IMR-90 (cell line): ENCODE results near the gene KLF18. TPM values are rescaled to one million over a fixed set of nuclear protein-coding genes. Genes with fewer than 3 reads are reported as not detected.

Experiments used
- ATAC-seq: fragments of 200-7000 bp; cut with Tn5 transposase; 2 replicates; pipeline ENCODE4 v1.9.1; 2020; ENCODE audit warnings: low read depth, mild to moderate bottlenecking, moderate library complexity
- BruUV-seq: library from RNA; stranded (reverse); fragments of 400-500 nt; replicated peaks from 2 replicates; lab custom pipeline; 2021; lab: Mats Ljungman, UMichigan
- CTCF ChIA-PET: fragments of 300-600 bp; formaldehyde crosslinking; extraction: SDS; loops from one replicate; lab custom pipeline; 2021; ENCODE audit warnings: antibody characterized with exemption; lab: Yijun Ruan, JAX
- POLR2A ChIA-PET: fragments of 300-600 bp; sonication (Branson Sonifier 250); formaldehyde crosslinking; loops from one replicate; lab custom pipeline; 2022; ENCODE audit warnings: antibody characterized with exemption; ENCODE audit not compliant: unreplicated experiment; lab: Charles Lee
- DNase-seq: peaks from one replicate; pipeline ENCODE4 v3.0.0; 2013
- H2AFZ ChIP-seq: replicated peaks from 2 replicates; pipeline ENCODE3; 2013; ENCODE audit warnings: low read length, mild to moderate bottlenecking; ENCODE audit not compliant: poor library complexity
- H2AK5ac ChIP-seq: 2 replicates; pipeline ENCODE4 v1.6.1; 2013; ENCODE audit warnings: low read depth, low read length, inconsistent platforms
- H2AK9ac ChIP-seq: replicated peaks from 2 replicates; pipeline ENCODE3; 2013; ENCODE audit warnings: mild to moderate bottlenecking, low read depth, low read length, moderate library complexity; ENCODE audit not compliant: poor library complexity
- H2BK120ac ChIP-seq: 2 replicates; pipeline ENCODE4 v1.6.1; 2013; ENCODE audit warnings: low read depth, low read length, inconsistent platforms
- H2BK15ac ChIP-seq: 3 replicates; pipeline ENCODE4 v1.6.1; 2013; ENCODE audit warnings: low read depth, low read length, inconsistent platforms
- H2BK20ac ChIP-seq: 2 replicates; pipeline ENCODE4 v1.6.1; 2013; ENCODE audit warnings: low read depth, mild to moderate bottlenecking, inconsistent platforms, low read length, moderate library complexity
- H2BK5ac ChIP-seq: 2 replicates; pipeline ENCODE4 v1.6.1; 2013; ENCODE audit warnings: mild to moderate bottlenecking, low read depth, low read length, inconsistent platforms; ENCODE audit not compliant: poor library complexity, severe bottlenecking
- H3K14ac ChIP-seq: replicated peaks from 2 replicates; pipeline ENCODE4 v1.6.1; 2013; ENCODE audit warnings: low read depth, low read length, inconsistent platforms
- H3K18ac ChIP-seq: 2 replicates; pipeline ENCODE4 v1.6.1; 2013; ENCODE audit warnings: low read depth, low read length, control low read depth
- H3K23ac ChIP-seq: 2 replicates; pipeline ENCODE4 v1.6.1; 2013; ENCODE audit warnings: low read depth, low read length, inconsistent platforms
- H3K27ac ChIP-seq: 2 replicates; pipeline ENCODE4 v1.5.1; 2013; ENCODE audit warnings: mild to moderate bottlenecking, control low read depth, low read length; ENCODE audit not compliant: insufficient read depth
- H3K27me3 ChIP-seq: 2 replicates; pipeline ENCODE4 v1.6.1; 2013; ENCODE audit warnings: low read length; ENCODE audit not compliant: control insufficient read depth, insufficient read depth
- H3K36me3 ChIP-seq: 2 replicates; pipeline ENCODE4 v1.6.1; 2013; ENCODE audit warnings: low read length, mixed read lengths; ENCODE audit not compliant: control insufficient read depth, insufficient read depth
- H3K4ac ChIP-seq: 2 replicates; pipeline ENCODE4 v1.6.1; 2013; ENCODE audit warnings: low read depth, low read length, inconsistent platforms
- H3K4me1 ChIP-seq: 2 replicates; pipeline ENCODE4 v1.6.1; 2013; ENCODE audit warnings: low read length, mixed read lengths; ENCODE audit not compliant: control insufficient read depth, insufficient read depth
- H3K4me2 ChIP-seq: 2 replicates; pipeline ENCODE4 v1.6.1; 2013; ENCODE audit warnings: low read depth, mild to moderate bottlenecking, control low read depth, low read length, moderate library complexity
- H3K4me3 ChIP-seq: 2 replicates; pipeline ENCODE4 v1.5.1; 2013; ENCODE audit warnings: low read depth, mild to moderate bottlenecking, control low read depth, low read length, moderate library complexity; ENCODE audit not compliant: insufficient read depth
- H3K56ac ChIP-seq: 2 replicates; pipeline ENCODE4 v1.6.1; 2013; ENCODE audit warnings: low read length, inconsistent platforms; ENCODE audit not compliant: insufficient read depth; ENCODE audit errors: extremely low read depth
- H3K79me1 ChIP-seq, 2 experiments: 2 replicates each; pipeline ENCODE4 v1.6.1; 2013; ENCODE audit warnings: low read length in 2 of 2, inconsistent platforms in 1 of 2, low read depth in 1 of 2
- H3K9ac ChIP-seq: 2 replicates; pipeline ENCODE4 v1.6.1; 2013; ENCODE audit warnings: low read depth, low read length, control low read depth
- H3K9me1 ChIP-seq: 2 replicates; pipeline ENCODE4 v1.6.1; 2013; ENCODE audit warnings: low read length, inconsistent platforms; ENCODE audit not compliant: insufficient read depth
- H3K9me3 ChIP-seq: 2 replicates; pipeline ENCODE4 v1.6.1; 2013; ENCODE audit warnings: low read length; ENCODE audit not compliant: control insufficient read depth, insufficient read depth
- H4K20me1 ChIP-seq: 2 replicates; pipeline ENCODE4 v1.6.1; 2013; ENCODE audit warnings: low read length, inconsistent platforms; ENCODE audit not compliant: insufficient read depth
- H4K5ac ChIP-seq: 2 replicates; pipeline ENCODE4 v1.6.1; 2013; ENCODE audit warnings: mild to moderate bottlenecking, low read depth, low read length, control low read depth
- H4K8ac ChIP-seq, 2 experiments: 2 replicates each; pipeline ENCODE4 v1.6.1; 2013; ENCODE audit warnings: low read depth in 2 of 2, low read length in 2 of 2, control low read depth in 1 of 2, inconsistent platforms in 1 of 2
- H4K91ac ChIP-seq: 2 replicates; pipeline ENCODE4 v1.6.1; 2013; ENCODE audit warnings: low read depth, low read length, inconsistent platforms; ENCODE audit not compliant: insufficient read depth
- BHLHE40 ChIP-seq: fragments of 150-350 bp; IDR thresholded peaks from 2 replicates; pipeline ENCODE4 v1.6.1; 2016; ENCODE audit warnings: mild to moderate bottlenecking, low read depth, low read length
- CEBPB ChIP-seq: IDR thresholded peaks from 2 replicates; pipeline ENCODE4 v1.6.1; 2012; ENCODE audit warnings: low read depth, low read length, improper control_type of control experiment
- CHD1 ChIP-seq: IDR thresholded peaks from 2 replicates; pipeline ENCODE4 v1.6.1; 2012; ENCODE audit warnings: low read depth, low read length, improper control_type of control experiment
- FOS ChIP-seq: fragments of 150-350 bp; IDR thresholded peaks from 2 replicates; pipeline ENCODE4 v1.6.1; 2016; ENCODE audit warnings: low read depth, low read length
- MAFK ChIP-seq: IDR thresholded peaks from 2 replicates; pipeline ENCODE4 v1.6.1; 2012; ENCODE audit warnings: low read depth, low read length, improper control_type of control experiment
- MAZ ChIP-seq: IDR thresholded peaks from 2 replicates; pipeline ENCODE4 v1.6.1; 2012; ENCODE audit warnings: low read depth, mild to moderate bottlenecking, low read length, improper control_type of control experiment, moderate library complexity, borderline replicate concordance
- MXI1 ChIP-seq: IDR thresholded peaks from 2 replicates; pipeline ENCODE4 v1.6.1; 2012; ENCODE audit warnings: low read depth, mild to moderate bottlenecking, low read length, moderate library complexity, borderline replicate concordance
- NFE2L2 ChIP-seq: fragments of 150-350 bp; IDR thresholded peaks from 2 replicates; pipeline ENCODE4 v1.6.1; 2016; ENCODE audit warnings: low read depth, mild to moderate bottlenecking, low read length
- POLR2A ChIP-seq: IDR thresholded peaks from 2 replicates; pipeline ENCODE4 v1.6.1; 2012; ENCODE audit warnings: mild to moderate bottlenecking, low read depth, low read length
- RAD21 ChIP-seq: IDR thresholded peaks from 2 replicates; pipeline ENCODE4 v1.6.1; 2012; ENCODE audit warnings: low read length, improper control_type of control experiment
- RCOR1 ChIP-seq: IDR thresholded peaks from 2 replicates; pipeline ENCODE4 v1.6.1; 2012; ENCODE audit warnings: mild to moderate bottlenecking, low read length, improper control_type of control experiment; ENCODE audit not compliant: insufficient replicate concordance
- RFX5 ChIP-seq: IDR thresholded peaks from 2 replicates; pipeline ENCODE4 v1.8.0; 2012; ENCODE audit warnings: low read depth, mild to moderate bottlenecking, low read length, moderate library complexity
- SMC3 ChIP-seq: fragments of 150-350 bp; IDR thresholded peaks from 2 replicates; pipeline ENCODE4 v1.6.1; 2016; ENCODE audit warnings: low read depth, mild to moderate bottlenecking, antibody characterized with exemption, low read length, moderate library complexity
- WGBS, 2 experiments: methylation state at CpG; one replicate each; pipeline versions ENCODE4 v1.1.5 to v1.1.7; 2013; ENCODE audit warnings: missing lambda C conversion rate in 2 of 2; ENCODE audit not compliant: insufficient read length in 1 of 2; ENCODE audit errors: extremely low coverage in 2 of 2; 5-methylcytosine and 5-hydroxymethylcytosine counted together
- dilution Hi-C: fragments of 300-500 bp; cut with HindIII; formaldehyde crosslinking; loops from one replicate; pipeline ENCODE4 v1.14.3; 2018; ENCODE audit warnings: low sequenced_read_pairs; ENCODE audit not compliant: unreplicated experiment
- in situ Hi-C: fragments of 300-500 bp; cut with MboI; formaldehyde crosslinking; loops from 3 replicates; pipeline ENCODE4 v1.14.3; 2019; ENCODE audit warnings: low sequenced_read_pairs, inconsistent platforms, mixed read lengths
- intact Hi-C: fragments of 100-400 bp; cut with micrococcal nuclease; formaldehyde crosslinking; loops from 2 replicates; pipeline ENCODE4 v1.10.0; 2022
- polyA plus RNA-seq, 3 experiments: library from polyadenylated mRNA; depleted of rRNA; stranded (reverse); fragments of >200 nt; gene quantifications; 2 replicates each; pipeline ENCODE4 v1.2.3, GENCODE V29; 2012; ENCODE audit warnings: low replicate concordance in 1 of 3
- total RNA-seq: library from RNA; depleted of rRNA; stranded (reverse); fragments of >200 nt; gene quantifications from 2 replicates; pipeline ENCODE4 v1.2.3, GENCODE V29; 2012
- TF ChIP-seq, protein P1 (sequence below): fragments of 150-350 bp; IDR thresholded peaks from 2 replicates; pipeline ENCODE4 v1.6.1; 2016; ENCODE audit warnings: low read depth, mild to moderate bottlenecking, low read length, moderate library complexity, borderline replicate concordance
- TF ChIP-seq, protein P2 (sequence below): conservative IDR thresholded peaks from 2 replicates; pipeline ENCODE4 v1.5.1; 2012; ENCODE audit warnings: mild to moderate bottlenecking, low read depth, low read length, improper control_type of control experiment
- TF ChIP-seq, protein P3 (sequence below): fragments of 150-350 bp; IDR thresholded peaks from 2 replicates; pipeline ENCODE4 v1.6.1; 2017; ENCODE audit warnings: mild to moderate bottlenecking, antibody characterized with exemption, low read length, low read depth

Gene KLF18
- total and polyA plus RNA-seq, 2 of the 4 experiments (the other 2 are of a cell fraction): not detected

DNA sequence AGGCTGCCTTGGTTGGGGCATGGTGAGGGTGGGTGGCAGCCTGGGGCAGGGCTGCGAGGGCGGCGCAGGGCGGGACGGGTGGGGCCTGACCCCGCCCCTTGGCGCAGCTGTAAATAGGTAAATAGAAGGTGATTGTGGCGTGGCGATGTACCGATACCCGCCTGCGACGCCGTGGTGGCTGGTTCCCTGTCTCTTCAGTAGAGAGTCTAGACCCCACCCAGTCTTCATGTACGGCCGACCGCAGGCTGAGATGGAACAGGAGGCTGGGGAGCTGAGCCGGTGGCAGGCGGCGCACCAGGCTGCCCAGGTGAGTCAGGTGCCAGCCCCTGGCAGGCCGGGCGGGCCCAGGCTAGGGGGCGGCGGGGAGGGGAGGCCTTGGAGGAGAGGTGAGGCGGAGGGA lies 22.7 kb downstream of the KLF18 start, which contains the start of gene KLF17:
Gene KLF17 (plus strand): TSS at position 140 of the 400 bp plus-strand sequence. CDS start 87 bp downstream, at position 227.
- no peak within 1 kb of the TSS for H2AFZ ChIP-seq
- intact Hi-C loops (no loop called here), dilution Hi-C loops (no loop called here), in situ Hi-C loops (no loop called here)
- no peak within 1 kb of the TSS for H3K14ac ChIP-seq
- H2AK5ac ChIP-seq: no peak within 1 kb of the TSS
- no peak within 1 kb of the TSS for H3K27ac ChIP-seq
- no peak within 1 kb of the TSS for H3K56ac ChIP-seq
- no peaks in the 10 kb centered on the region for H3K4me1 ChIP-seq
- no peak within 1 kb of the TSS for H2AK9ac ChIP-seq
- H3K9me1 ChIP-seq: no peaks in the 10 kb centered on the region
- no peak within 1 kb of the TSS for H3K4me3 ChIP-seq
- H4K20me1 ChIP-seq: no peaks in the 10 kb centered on the region
- no peak within 1 kb of the TSS for H2BK20ac ChIP-seq
- H3K36me3 ChIP-seq: no peaks in the 10 kb centered on the region
- H2BK15ac ChIP-seq: no peak within 1 kb of the TSS
- peaks cover 11% of the 10 kb centered on the region for H3K27me3 ChIP-seq
- WGBS, 2 experiments: 97% methylated on average over 6 of the region's 25 CpGs; no CpG with 5 or more reads in 1 of the 2 experiments
- H2BK5ac ChIP-seq: no peak within 1 kb of the TSS
- H2BK120ac ChIP-seq: no peak within 1 kb of the TSS
- no peak within 1 kb of the TSS for H3K9ac ChIP-seq
- no TSS peak for BruUV-seq
- H3K18ac ChIP-seq: no peak within 1 kb of the TSS
- no peak within 1 kb of the TSS for H3K4ac ChIP-seq
- H3K4me2 ChIP-seq: no peak within 1 kb of the TSS
- ATAC-seq: no peak
- H4K8ac ChIP-seq: no peak within 1 kb of the TSS
- H4K91ac ChIP-seq: no peak within 1 kb of the TSS
- H3K9me3 ChIP-seq: no peaks in the 10 kb centered on the region
- DNase-seq: no peak
- H3K23ac ChIP-seq: no peak within 1 kb of the TSS
- H4K5ac ChIP-seq: no peak within 1 kb of the TSS
- ChIA-PET POLR2A (no interaction called here), CTCF (no interaction called here)
- no peak for TF ChIP-seq RCOR1
- TF ChIP-seq RFX5: no peak
- no peak for TF ChIP-seq POLR2A
- TF ChIP-seq NFE2L2: no peak
- TF ChIP-seq, protein P1, sequence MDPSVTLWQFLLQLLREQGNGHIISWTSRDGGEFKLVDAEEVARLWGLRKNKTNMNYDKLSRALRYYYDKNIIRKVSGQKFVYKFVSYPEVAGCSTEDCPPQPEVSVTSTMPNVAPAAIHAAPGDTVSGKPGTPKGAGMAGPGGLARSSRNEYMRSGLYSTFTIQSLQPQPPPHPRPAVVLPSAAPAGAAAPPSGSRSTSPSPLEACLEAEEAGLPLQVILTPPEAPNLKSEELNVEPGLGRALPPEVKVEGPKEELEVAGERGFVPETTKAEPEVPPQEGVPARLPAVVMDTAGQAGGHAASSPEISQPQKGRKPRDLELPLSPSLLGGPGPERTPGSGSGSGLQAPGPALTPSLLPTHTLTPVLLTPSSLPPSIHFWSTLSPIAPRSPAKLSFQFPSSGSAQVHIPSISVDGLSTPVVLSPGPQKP: no peak
- TF ChIP-seq CEBPB: no peak
- no peak for TF ChIP-seq MAFK
- TF ChIP-seq CHD1: no peak
- no peak for TF ChIP-seq BHLHE40
- TF ChIP-seq RAD21: no peak
- TF ChIP-seq FOS: no peak
- TF ChIP-seq SMC3: no peak
- TF ChIP-seq, protein P2, sequence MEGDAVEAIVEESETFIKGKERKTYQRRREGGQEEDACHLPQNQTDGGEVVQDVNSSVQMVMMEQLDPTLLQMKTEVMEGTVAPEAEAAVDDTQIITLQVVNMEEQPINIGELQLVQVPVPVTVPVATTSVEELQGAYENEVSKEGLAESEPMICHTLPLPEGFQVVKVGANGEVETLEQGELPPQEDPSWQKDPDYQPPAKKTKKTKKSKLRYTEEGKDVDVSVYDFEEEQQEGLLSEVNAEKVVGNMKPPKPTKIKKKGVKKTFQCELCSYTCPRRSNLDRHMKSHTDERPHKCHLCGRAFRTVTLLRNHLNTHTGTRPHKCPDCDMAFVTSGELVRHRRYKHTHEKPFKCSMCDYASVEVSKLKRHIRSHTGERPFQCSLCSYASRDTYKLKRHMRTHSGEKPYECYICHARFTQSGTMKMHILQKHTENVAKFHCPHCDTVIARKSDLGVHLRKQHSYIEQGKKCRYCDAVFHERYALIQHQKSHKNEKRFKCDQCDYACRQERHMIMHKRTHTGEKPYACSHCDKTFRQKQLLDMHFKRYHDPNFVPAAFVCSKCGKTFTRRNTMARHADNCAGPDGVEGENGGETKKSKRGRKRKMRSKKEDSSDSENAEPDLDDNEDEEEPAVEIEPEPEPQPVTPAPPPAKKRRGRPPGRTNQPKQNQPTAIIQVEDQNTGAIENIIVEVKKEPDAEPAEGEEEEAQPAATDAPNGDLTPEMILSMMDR: no peak
- TF ChIP-seq MXI1: no peak
- no peak for TF ChIP-seq MAZ
- TF ChIP-seq, protein P3, sequence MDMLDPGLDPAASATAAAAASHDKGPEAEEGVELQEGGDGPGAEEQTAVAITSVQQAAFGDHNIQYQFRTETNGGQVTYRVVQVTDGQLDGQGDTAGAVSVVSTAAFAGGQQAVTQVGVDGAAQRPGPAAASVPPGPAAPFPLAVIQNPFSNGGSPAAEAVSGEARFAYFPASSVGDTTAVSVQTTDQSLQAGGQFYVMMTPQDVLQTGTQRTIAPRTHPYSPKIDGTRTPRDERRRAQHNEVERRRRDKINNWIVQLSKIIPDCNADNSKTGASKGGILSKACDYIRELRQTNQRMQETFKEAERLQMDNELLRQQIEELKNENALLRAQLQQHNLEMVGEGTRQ: no peak
- no peaks in the 10 kb centered on the region for H3K79me1 ChIP-seq
